HEK293 (cell line): ENCODE results near the gene SVOP.

ENCODE experiments used
- ATF2 ChIP-seq: fragments of 450-650 bp; formaldehyde crosslinking; IDR thresholded peaks from 2 replicates; pipeline ENCODE4 v1.5.1; 2016; ENCODE audit warnings: missing biosample characterization, missing genetic modification characterization, low read depth
- GLI4 ChIP-seq: fragments of 450-650 bp; formaldehyde crosslinking; IDR thresholded peaks from 2 replicates; pipeline ENCODE4 v1.5.1; 2016; ENCODE audit warnings: missing biosample characterization, missing genetic modification characterization
- KLF9 ChIP-seq: fragments of 450-650 bp; formaldehyde crosslinking; IDR thresholded peaks from 2 replicates; pipeline ENCODE4 v1.5.1; 2016; ENCODE audit warnings: missing biosample characterization, missing genetic modification characterization, low read depth
- RBAK ChIP-seq: fragments of 450-650 bp; formaldehyde crosslinking; IDR thresholded peaks from 2 replicates; pipeline ENCODE4 v1.5.1; 2016; ENCODE audit warnings: missing biosample characterization, missing genetic modification characterization
- SALL2 ChIP-seq: fragments of 450-650 bp; formaldehyde crosslinking; IDR thresholded peaks from 2 replicates; pipeline ENCODE4 v1.5.0; 2017; ENCODE audit warnings: missing biosample characterization, mild to moderate bottlenecking, missing genetic modification characterization, borderline replicate concordance
- YY1 ChIP-seq: fragments of 450-650 bp; formaldehyde crosslinking; IDR thresholded peaks from 2 replicates; pipeline ENCODE4 v1.5.1; 2018; ENCODE audit warnings: missing biosample characterization, missing genetic modification characterization
- ZBTB17 ChIP-seq: fragments of 450-650 bp; formaldehyde crosslinking; IDR thresholded peaks from 2 replicates; pipeline ENCODE4 v1.5.1; 2016; ENCODE audit warnings: missing biosample characterization, missing genetic modification characterization
- ZNF148 ChIP-seq: fragments of 450-650 bp; formaldehyde crosslinking; IDR thresholded peaks from 2 replicates; pipeline ENCODE4 v1.5.0; 2017; ENCODE audit warnings: missing biosample characterization, missing genetic modification characterization, borderline replicate concordance
- ZNF155 ChIP-seq: fragments of 450-650 bp; formaldehyde crosslinking; IDR thresholded peaks from 2 replicates; pipeline ENCODE4 v1.5.1; 2016; ENCODE audit warnings: missing biosample characterization, missing genetic modification characterization
- ZNF202 ChIP-seq: fragments of 450-650 bp; formaldehyde crosslinking; IDR thresholded peaks from 2 replicates; pipeline ENCODE4 v1.5.1; 2016; ENCODE audit warnings: missing biosample characterization, missing genetic modification characterization, borderline replicate concordance
- ZNF23 ChIP-seq: fragments of 450-650 bp; formaldehyde crosslinking; IDR thresholded peaks from 2 replicates; pipeline ENCODE4 v1.5.1; 2016; ENCODE audit warnings: missing biosample characterization, missing genetic modification characterization, borderline replicate concordance
- ZNF311 ChIP-seq: fragments of 450-650 bp; formaldehyde crosslinking; IDR thresholded peaks from 2 replicates; pipeline ENCODE4 v1.5.1; 2017; ENCODE audit warnings: missing biosample characterization, missing genetic modification characterization, borderline replicate concordance
- ZNF341 ChIP-seq: fragments of 450-650 bp; formaldehyde crosslinking; IDR thresholded peaks from 2 replicates; pipeline ENCODE4; 2016; ENCODE audit warnings: low read depth, missing biosample characterization, missing genetic modification characterization
- ZNF521 ChIP-seq: fragments of 450-650 bp; formaldehyde crosslinking; IDR thresholded peaks from 2 replicates; pipeline ENCODE4 v1.5.1; 2017; ENCODE audit warnings: missing biosample characterization, mild to moderate bottlenecking, missing genetic modification characterization
- ZNF629 ChIP-seq: fragments of 450-650 bp; formaldehyde crosslinking; IDR thresholded peaks from 2 replicates; pipeline ENCODE4 v1.5.1; 2017; ENCODE audit warnings: missing biosample characterization, missing genetic modification characterization
- ZNF785 ChIP-seq: fragments of 450-650 bp; formaldehyde crosslinking; IDR thresholded peaks from 2 replicates; pipeline ENCODE4 v1.5.1; 2016; ENCODE audit warnings: missing biosample characterization, missing genetic modification characterization
- ZSCAN16 ChIP-seq: fragments of 450-650 bp; formaldehyde crosslinking; IDR thresholded peaks from 2 replicates; pipeline ENCODE4 v1.5.1; 2016; ENCODE audit warnings: missing biosample characterization, missing genetic modification characterization
- TF ChIP-seq, protein P1 (sequence below): fragments of 450-650 bp; formaldehyde crosslinking; IDR thresholded peaks from 2 replicates; pipeline ENCODE4 v1.5.1; 2016; ENCODE audit warnings: missing biosample characterization, missing genetic modification characterization, borderline replicate concordance
- TF ChIP-seq, protein P2 (sequence below): fragments of 450-650 bp; formaldehyde crosslinking; IDR thresholded peaks from 2 replicates; pipeline ENCODE4 v1.5.1; 2017; ENCODE audit warnings: missing biosample characterization, missing genetic modification characterization
- TF ChIP-seq, protein P3 (sequence below): fragments of 450-650 bp; formaldehyde crosslinking; IDR thresholded peaks from 2 replicates; pipeline ENCODE4 v1.5.1; 2016; ENCODE audit warnings: missing biosample characterization, missing genetic modification characterization
- TF ChIP-seq, protein P4 (sequence below): fragments of 450-650 bp; IDR thresholded peaks from 2 replicates; pipeline ENCODE4 v1.5.1; 2018; ENCODE audit warnings: missing biosample characterization, missing genetic modification characterization

Gene SVOP

DNA sequence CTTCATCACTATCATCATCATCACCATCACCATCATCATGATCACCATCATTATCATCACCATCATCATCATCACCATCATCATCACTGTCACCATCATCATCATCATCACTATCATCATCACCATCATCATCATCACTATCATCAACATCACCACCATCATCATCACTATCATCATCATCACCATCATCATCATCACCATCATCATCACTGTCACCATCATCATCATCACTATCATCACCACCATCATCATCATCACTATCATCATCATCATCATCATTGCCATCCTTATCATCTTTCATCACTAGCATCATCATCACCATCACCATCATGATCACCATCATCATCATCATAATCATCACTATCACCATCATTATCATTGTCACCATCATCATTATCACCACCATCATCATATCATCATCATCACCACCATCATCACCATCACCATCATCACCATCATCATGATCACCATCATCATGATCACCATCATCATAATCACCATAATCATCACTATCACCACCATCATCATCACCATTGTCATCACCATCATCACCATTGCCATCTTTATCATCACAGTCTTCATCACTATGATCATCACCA is 38.1 kb downstream of the SVOP start (continued):
- 0 out of 2 replicates have a peak, but pooled peaks have one; percentile 36 for TF ChIP-seq ZNF148 (tag by site-specific recombination)
- TF ChIP-seq, protein P1, sequence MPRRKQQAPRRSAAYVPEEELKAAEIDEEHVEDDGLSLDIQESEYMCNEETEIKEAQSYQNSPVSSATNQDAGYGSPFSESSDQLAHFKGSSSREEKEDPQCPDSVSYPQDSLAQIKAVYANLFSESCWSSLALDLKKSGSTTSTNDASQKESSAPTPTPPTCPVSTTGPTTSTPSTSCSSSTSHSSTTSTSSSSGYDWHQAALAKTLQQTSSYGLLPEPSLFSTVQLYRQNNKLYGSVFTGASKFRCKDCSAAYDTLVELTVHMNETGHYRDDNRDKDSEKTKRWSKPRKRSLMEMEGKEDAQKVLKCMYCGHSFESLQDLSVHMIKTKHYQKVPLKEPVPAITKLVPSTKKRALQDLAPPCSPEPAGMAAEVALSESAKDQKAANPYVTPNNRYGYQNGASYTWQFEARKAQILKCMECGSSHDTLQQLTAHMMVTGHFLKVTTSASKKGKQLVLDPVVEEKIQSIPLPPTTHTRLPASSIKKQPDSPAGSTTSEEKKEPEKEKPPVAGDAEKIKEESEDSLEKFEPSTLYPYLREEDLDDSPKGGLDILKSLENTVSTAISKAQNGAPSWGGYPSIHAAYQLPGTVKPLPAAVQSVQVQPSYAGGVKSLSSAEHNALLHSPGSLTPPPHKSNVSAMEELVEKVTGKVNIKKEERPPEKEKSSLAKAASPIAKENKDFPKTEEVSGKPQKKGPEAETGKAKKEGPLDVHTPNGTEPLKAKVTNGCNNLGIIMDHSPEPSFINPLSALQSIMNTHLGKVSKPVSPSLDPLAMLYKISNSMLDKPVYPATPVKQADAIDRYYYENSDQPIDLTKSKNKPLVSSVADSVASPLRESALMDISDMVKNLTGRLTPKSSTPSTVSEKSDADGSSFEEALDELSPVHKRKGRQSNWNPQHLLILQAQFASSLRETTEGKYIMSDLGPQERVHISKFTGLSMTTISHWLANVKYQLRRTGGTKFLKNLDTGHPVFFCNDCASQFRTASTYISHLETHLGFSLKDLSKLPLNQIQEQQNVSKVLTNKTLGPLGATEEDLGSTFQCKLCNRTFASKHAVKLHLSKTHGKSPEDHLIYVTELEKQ (tag by site-specific recombination), result 0 out of 2 replicates have a peak, but pooled peaks have one; percentile 6
- peak; percentile 61; the same call in 1 of the 2 replicates for TF ChIP-seq RBAK (tag by site-specific recombination)
- TF ChIP-seq ATF2 (tag by site-specific recombination), result peak; percentile 3; the same call in 1 of the 2 replicates
- TF ChIP-seq, protein P2, sequence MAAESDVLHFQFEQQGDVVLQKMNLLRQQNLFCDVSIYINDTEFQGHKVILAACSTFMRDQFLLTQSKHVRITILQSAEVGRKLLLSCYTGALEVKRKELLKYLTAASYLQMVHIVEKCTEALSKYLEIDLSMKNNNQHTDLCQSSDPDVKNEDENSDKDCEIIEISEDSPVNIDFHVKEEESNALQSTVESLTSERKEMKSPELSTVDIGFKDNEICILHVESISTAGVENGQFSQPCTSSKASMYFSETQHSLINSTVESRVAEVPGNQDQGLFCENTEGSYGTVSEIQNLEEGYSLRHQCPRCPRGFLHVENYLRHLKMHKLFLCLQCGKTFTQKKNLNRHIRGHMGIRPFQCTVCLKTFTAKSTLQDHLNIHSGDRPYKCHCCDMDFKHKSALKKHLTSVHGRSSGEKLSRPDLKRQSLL (tag by site-specific recombination), result no peak
- peak; percentile 52; the same call in 1 of the 2 replicates for TF ChIP-seq ZNF311 (tag by site-specific recombination)
- TF ChIP-seq, protein P3, sequence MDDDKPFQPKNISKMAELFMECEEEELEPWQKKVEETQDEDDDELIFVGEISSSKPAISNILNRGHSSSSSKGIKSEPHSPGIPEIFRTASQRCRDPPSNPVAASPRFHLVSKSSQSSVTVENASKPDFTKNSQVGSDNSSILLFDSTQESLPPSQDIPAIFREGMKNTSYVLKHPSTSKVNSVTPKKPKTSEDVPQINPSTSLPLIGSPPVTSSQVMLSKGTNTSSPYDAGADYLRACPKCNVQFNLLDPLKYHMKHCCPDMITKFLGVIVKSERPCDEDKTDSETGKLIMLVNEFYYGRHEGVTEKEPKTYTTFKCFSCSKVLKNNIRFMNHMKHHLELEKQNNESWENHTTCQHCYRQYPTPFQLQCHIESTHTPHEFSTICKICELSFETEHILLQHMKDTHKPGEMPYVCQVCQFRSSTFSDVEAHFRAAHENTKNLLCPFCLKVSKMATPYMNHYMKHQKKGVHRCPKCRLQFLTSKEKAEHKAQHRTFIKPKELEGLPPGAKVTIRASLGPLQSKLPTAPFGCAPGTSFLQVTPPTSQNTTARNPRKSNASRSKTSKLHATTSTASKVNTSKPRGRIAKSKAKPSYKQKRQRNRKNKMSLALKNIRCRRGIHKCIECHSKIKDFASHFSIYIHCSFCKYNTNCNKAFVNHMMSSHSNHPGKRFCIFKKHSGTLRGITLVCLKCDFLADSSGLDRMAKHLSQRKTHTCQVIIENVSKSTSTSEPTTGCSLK (tag by site-specific recombination), result 0 out of 2 replicates have a peak, but pooled peaks have one; percentile 44
- no peak for TF ChIP-seq GLI4 (tag by site-specific recombination)
- TF ChIP-seq, protein P4, sequence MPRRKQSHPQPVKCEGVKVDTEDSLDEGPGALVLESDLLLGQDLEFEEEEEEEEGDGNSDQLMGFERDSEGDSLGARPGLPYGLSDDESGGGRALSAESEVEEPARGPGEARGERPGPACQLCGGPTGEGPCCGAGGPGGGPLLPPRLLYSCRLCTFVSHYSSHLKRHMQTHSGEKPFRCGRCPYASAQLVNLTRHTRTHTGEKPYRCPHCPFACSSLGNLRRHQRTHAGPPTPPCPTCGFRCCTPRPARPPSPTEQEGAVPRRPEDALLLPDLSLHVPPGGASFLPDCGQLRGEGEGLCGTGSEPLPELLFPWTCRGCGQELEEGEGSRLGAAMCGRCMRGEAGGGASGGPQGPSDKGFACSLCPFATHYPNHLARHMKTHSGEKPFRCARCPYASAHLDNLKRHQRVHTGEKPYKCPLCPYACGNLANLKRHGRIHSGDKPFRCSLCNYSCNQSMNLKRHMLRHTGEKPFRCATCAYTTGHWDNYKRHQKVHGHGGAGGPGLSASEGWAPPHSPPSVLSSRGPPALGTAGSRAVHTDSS (tag by site-specific recombination), result peak; percentile 98
- no peak for TF ChIP-seq ZNF202 (tag by site-specific recombination)
- TF ChIP-seq ZNF23, result no peak
- 0 out of 2 replicates have a peak, but pooled peaks have one; percentile 50 for TF ChIP-seq ZNF785 (tag by site-specific recombination)
- TF ChIP-seq ZSCAN16 (tag by site-specific recombination), result 0 out of 2 replicates have a peak, but pooled peaks have one; percentile 31
- TF ChIP-seq ZNF155, result 0 out of 2 replicates have a peak, but pooled peaks have one; percentile 36
- TF ChIP-seq YY1 (tag by site-specific recombination), result no peak
- 0 out of 2 replicates have a peak, but pooled peaks have one; percentile 74 for TF ChIP-seq SALL2 (tag by site-specific recombination)
- TF ChIP-seq KLF9 (tag by site-specific recombination), result 0 out of 2 replicates have a peak, but pooled peaks have one; percentile 8
- no peak for TF ChIP-seq ZNF629 (tag by site-specific recombination)
- no peak for TF ChIP-seq ZNF341 (tag by site-specific recombination)
- peak; percentile 74; the same call in 1 of the 2 replicates for TF ChIP-seq ZNF521 (tag by site-specific recombination)
- peak; percentile 74 for TF ChIP-seq ZBTB17 (tag by site-specific recombination)
